Stimulated activated CD4-positive, alpha-beta T cell treated with anti-CD3 and anti-CD28 coated beads, Interleukin-4, amount 100 ng/mL, for 4 hours (primary cell): ENCODE measurements around the gene ZRANB1.
A peak's percentile ranks its signal among the peaks of the same experiment; 100 is the strongest.

Experiments used
- DNase-seq, 2 experiments: peaks; one replicate each; pipeline ENCODE4 v3.0.0-alpha.2; 2020

The ZRANB1 gene

DNA sequence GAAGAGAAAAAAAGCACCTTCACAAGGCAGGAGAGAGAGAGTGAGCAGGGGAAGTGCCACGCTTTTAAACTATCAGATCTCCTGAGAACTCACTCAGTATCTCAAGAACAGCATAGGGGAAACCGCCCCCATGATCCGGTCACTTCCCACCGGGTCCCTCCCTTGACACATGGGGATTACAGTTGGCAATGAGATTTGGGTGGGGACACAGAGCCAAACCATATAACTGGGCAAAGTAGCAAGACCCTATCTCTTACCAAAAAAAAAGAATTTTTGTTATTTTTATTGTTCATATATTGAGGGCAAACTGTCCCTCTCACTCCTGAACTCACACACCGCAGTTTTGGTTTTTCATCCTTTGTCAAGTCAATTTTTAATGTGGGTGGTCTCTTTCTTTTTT is 18.2 kb upstream of the ZRANB1 start:
- no peak for DNase-seq

DNA sequence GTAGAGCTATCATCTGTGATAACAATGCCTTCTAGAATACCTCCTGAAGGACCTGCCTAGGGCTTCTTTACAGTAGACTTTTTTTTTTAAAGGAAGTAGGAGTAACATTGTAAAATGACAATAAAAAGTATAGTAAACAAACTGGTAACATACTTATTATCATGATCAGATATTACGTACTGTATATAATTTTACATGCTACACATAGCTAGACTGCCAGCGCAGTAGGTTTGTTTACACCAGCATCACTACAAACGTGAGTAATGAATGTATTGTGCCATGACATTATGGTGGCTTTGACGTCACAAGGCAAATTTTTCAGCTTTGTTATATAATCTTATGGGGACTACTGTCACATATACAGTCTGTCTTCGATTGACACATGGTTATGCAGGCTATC is 15.4 kb upstream of the ZRANB1 start:
- DNase-seq, result no peak

DNA sequence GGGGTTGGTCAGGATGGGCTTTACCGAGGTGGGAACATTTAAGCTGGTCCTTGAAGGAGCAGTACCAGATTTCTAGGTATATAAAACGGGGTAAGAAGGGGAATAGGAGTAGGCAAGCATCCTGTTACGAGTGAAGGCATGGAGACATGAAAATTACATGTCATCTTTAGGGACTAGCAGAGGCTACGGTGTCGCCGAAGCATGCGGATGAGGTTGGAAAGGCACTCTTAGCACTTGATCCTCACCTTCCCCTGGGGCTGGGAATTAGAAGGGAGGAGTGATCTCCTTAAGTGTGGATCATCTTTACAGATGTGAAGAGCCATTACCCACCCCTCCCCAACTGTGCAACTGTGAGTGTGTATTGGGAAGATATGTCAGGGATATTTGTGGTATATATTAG is 13.8 kb upstream of the ZRANB1 start:
- DNase-seq, result no peak

DNA sequence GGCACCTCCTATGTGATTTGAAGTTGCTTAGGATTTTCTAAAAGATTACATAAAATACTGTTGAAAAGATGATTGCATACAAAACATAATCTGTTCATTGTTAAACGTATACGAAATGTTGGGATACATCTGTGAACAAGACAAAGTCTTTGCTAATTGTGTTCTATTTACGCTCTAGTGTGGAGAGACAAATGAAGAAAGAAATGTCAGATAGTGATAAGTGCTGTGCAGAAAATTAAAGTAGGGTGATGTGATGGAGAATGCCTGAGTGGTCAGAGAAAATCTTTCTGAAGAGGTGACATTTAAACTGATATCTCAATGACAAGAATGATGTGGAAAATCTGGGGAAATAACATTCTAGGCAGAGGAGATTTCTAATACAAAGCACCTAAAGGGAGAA is 13.4 kb upstream of the ZRANB1 start:
- DNase-seq, result no peak

DNA sequence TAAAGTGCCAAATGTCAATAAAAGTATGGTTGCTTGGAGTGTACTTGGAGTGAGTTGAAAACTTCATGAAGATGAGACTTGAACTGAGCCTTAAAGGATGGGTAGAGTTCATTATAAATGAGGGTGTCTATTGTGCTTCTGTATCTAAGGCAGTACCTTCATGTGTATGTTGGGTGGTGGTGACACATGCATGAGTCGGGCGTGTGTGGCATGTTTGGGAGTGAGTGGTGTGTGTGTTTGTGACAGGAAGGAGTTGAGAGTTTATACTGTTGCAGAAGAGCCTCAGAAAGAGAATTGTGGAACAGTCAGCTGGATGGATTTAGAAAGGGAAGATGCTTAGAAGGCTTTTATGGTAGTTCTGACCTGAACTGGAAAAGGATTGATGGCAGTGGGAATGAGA is 6.0 kb upstream of the ZRANB1 start:
- peak in 1 of 2 experiments; percentile 10 for DNase-seq

DNA sequence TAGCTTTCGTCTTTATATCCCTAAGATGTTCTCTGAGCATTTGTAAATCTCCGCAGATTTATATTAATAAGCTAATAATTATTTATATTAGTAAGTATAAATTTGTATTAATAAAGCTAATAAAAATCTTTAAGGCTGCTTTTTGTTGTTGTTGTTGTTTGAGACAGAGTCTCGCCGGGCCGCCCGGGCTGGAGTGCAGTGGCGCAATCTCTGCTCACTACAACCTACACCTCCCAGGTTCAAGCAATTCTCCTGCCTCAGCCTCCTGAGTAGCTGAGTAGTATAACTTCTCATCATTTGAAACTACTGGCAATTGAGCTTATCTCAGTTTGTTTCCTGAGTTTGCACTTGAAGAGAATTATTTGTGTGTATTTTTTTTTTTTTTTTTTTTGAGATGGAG is 5.1 kb upstream of the ZRANB1 start:
- DNase-seq, result no peak

DNA sequence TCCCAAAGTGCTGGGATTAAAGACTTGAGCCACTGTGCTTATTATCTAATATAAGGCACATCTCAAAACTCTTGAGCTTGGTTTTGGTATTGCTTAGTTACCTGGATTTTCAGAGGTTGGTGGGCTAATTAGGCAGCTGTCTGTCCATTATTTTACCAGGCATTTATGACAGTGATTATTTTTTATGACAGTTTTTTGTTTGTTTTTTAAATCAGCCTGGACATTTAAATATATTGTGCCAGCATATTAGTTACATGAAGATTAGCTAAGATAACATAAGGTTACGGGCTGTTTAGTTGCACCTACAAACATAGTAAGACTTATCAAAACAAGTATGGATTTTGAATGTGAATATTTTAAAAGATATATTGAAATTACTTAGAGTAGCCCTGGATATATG is 2.6 kb upstream of the ZRANB1 start:
- DNase-seq, result no peak

DNA sequence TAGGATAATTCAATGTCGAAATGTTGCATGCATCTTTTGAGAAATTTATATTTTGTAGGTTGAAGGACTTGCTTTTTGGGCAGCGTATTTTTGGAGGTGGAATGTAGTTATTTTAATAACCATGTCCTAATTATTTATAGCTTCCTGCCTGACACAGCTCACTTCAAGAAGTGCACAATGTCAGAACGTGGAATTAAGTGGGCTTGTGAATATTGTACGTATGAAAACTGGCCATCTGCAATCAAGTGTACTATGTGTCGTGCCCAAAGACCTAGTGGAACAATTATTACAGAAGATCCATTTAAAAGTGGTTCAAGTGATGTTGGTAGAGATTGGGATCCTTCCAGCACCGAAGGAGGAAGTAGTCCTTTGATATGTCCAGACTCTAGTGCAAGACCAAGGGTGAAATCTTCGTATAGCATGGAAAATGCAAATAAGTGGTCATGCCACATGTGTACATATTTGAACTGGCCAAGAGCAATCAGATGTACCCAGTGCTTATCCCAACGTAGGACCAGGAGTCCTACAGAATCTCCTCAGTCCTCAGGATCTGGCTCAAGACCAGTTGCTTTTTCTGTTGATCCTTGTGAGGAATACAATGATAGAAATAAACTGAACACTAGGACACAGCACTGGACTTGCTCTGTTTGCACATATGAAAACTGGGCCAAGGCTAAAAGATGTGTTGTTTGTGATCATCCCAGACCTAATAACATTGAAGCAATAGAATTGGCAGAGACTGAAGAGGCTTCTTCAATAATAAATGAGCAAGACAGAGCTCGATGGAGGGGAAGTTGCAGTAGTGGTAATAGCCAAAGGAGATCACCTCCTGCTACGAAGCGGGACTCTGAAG is 620 bp downstream of the ZRANB1 start:
- DNase-seq, result no peak

DNA sequence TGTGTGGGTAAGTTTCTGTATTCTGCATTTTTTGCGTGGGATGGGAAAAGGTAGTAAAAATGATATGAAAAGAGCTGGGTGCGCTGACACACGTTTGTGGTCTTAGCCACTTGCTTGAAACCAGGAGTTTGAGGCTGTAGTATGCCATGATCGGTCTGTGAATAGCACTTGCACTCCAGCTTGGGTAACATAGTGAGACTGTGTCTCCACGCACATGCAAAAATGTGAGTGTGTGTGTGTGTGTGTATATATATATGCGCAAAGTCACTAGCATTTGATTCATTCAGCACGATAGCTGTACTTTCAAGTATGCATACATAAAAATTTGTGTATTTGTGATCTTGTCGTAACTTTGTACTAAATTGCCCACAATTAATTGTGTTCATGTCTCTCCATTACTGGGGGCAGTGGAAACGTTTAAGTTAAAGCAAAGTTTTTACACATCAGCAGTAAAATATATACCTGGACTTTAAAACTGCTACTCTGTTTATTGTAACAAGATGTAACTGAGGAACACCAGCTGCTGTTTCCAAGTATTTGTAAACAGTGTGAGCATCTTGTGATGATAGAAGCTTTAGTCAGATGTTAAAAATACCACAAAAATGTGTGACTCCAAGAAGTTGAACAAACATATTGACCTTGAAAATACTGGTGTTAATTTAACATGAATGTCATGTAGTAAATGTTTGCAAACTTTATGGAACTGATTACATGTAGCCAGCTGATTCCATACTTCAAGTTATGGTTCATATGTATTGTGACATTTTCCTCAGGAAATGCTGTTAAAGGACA is 1.6 kb downstream of the ZRANB1 start:
- no peak for DNase-seq

DNA sequence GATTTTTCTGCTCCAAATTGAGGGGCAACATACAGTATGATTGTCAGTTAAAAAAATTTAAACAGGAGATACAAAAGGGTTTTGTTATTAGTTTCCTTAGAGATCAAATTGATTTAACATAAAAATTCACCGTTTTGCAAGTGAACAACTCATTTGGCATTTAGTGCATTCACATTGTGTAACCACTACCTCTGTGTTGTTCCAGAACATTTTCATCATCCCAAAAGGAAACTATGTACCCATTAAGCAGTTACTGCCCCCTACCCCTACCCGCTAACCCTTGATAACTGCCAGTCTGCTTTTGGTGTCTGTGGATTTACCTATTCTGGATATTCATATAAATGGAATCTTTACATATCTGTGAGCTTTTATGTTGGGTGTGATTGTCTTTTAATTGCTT is 3.1 kb downstream of the ZRANB1 start:
- DNase-seq, result no peak

DNA sequence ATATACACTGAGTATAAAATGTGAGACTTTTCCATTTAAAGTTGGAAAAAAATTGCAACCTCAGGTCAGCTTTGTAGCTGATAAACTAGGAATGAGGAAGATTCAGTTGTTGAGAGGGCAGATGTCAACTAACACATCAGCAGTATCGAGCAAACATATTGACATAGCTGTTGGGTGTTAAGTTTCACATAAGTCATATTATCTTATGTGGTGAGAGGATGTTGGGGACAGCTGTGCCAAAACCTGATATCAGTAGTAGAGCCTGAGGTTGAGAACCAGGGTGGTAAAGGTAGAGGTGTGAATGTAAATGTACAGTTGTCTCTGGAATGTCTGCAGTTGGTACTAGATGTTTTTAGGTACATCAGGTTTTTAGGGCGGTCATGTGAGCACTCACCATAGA is 5.0 kb downstream of the ZRANB1 start:
- no peak for DNase-seq

DNA sequence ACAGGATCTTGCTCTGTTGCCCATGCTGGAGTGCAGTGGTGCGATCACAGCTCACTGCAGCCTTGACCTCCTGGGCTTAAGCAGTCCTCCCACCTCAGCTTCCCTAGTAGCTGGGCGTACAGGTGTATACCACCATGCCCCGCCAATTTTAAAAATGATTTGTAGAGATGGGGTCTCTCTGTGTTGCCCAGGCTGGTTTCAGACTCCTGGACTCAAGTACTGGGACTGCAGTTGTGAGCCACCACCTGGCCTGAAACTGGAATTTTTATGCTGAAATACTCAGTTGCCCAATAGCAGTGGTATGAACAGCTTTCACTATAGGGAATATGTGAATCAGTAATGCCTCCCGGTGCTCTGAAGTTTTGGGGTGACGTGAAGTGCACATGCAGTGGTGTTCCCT is 7.6 kb downstream of the ZRANB1 start:
- DNase-seq, result no peak

DNA sequence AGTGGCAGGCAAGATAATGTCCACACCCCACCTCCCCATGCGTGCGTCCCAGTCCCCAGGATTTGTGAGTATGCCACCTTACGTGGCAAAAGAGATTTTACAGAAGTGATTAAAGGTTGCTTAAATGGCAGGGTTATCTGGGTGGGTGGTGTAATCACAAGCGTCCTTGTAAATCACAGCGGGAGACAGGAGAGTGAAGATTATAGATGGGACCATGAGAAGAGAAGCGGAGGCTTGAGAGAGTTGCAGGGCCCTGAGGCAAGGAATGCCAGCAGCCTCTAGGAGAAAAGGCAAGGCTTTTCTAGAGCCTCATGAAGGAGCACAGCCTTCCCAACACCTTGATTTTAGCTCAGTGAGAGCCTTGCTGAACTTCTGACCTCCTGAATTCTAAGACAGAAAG is 10.2 kb downstream of the ZRANB1 start:
- no peak for DNase-seq

DNA sequence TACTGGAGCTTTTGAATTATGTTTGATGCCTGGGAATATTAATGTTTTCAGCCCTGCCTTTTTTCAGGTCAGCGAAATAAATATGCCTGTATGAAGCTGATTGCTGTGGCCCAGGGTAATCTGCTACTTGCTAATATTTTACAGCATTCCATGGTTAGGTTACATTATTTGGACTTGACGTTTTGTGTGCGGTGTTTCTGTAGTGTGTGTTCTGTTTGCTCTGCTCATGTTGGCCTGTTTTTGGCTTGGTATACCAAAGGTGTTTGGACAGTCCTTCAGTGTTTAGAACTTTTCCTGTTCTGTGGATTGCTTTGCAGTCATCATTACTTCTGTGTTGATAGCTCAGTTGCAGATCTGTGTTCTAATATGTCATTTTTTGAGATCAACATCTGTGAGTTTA is 11.5 kb downstream of the ZRANB1 start:
- no peak for DNase-seq

DNA sequence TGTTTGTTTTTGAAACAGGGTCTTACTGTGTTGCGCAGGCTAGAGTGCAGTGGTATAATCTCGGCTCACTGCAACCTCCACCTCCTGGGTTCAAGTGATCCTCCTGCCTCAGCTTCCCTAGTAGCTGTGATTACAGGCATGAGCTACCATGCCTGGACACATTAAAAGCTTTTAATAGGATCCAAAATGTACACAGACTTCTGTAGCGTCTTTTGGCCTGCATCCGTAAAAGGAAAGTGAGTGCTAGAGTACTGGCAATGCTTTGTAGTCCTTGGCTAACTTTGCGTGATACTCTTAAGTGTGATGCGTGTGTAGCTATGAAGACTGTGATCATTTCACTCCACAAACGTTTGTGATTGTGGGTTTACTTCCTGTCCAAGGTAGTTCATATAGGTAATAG is 13.3 kb downstream of the ZRANB1 start:
- DNase-seq, result no peak

DNA sequence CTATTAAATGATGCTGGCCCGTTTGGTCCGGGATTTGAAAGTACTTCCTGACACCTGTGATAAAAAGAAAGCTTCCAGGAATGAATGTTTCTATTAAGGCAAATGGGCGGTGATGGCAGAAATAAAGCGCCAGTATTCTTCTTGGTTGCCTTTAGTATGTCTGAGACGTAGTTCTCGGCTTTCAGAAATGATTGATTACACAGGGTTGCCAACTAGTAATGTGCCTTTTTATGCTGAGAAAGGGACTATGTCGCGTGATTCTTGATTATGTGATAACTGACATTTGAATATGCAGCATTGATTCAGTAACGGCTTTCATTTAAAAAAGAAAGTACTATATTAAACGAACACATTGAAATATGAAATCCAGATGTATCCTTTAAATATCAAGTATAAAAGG is 13.9 kb downstream of the ZRANB1 start:
- no peak for DNase-seq

DNA sequence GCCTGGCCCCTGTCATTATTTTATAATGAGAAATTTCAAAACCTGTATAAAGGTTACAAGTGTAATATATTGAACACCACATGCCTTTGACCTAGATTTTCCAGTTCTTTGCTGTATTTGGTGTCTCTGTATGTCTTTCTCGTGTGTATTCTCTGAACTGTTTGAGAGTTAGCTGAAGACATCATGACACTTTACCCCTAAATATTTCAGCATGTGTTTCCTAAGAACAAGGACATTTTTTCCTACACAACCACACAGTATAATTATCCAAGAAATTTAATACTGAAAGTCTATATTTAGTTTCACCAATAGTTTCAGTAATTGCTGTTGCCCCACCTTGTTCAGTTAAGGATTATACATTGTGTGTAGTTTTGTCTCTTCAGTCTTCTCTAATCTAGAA is 14.8 kb downstream of the ZRANB1 start:
- no peak for DNase-seq

DNA sequence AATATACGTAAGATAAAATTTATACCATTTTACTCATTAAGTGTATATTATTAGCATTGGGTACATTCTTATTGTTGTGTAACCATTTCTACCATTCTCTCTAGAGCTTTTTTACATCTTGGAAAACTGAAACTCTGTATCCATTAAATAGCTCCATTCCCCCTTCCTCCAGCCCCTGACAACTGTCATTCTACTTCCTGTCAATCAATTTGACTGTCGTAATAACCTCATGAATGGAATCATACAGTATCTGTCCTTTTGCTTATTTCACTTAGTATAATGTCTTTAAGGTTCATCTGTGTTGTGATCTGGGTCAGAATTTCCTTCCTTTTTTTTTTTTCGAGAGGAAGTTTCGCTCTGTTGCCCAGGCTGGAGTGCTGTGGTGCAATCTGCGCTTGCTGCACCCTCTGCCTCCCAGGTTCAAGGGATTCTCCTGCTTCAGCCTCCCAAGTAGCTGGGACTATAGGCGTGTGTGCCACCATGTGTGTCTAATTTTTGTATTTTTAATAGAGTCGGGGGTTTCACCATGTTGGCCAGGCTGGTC is 15.6 kb downstream of the ZRANB1 start:
- DNase-seq, result no peak

DNA sequence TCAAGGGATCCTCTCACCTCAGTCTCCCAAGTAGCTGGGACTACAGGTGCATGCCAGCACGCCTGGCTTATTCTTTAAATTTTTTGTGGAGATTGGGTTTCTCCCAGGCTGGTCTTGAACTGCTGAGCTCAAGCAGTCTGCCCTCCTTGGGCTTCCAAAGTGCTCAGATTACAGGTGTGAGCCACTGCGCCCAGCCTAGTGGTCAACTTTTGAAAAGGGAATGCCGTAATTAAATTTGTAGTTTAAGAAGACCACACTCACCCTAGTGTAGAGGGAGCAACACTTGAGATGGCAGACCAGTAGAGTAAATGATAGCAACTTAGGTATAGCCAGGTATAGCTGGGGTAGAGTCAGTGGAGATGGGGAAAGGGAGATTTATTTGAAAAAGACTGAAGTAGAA is 17.6 kb downstream of the ZRANB1 start:
- DNase-seq, result no peak

DNA sequence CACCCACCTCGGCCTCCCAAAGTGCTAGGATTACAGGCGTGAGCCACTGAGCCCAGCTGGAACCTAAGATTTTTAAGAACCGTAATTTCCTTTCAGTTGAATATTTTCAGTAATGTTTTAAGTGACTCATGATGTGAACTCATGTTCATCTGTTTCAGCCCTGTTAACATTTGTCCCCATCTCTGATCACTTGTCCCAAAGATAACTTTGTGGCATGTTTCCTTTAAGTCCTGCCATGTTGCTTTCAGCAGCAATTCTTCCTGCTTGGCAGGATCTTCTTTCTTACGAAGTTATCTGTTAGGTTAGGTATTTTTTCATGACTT is 19.3 kb downstream of the ZRANB1 start:
- DNase-seq, result no peak

DNA sequence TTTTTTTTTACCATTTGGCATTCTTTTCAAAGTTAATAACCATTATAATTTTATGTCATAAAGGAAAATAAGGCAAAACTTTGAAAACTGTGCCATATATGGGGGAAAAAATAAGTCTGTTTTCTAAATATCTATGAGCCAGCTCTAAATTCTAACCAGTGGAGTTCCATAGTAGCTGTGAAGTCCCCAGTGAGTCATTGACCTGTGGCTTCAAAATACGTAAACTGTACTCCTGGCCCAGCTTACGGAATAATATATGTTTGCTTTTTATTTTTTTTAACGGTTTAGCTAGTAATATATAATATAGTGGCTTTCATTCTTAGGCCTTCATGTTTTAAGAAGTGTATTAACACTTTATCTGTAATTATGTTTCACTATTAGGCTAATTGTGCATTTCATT is 20.5 kb downstream of the ZRANB1 start:
- DNase-seq, result no peak

DNA sequence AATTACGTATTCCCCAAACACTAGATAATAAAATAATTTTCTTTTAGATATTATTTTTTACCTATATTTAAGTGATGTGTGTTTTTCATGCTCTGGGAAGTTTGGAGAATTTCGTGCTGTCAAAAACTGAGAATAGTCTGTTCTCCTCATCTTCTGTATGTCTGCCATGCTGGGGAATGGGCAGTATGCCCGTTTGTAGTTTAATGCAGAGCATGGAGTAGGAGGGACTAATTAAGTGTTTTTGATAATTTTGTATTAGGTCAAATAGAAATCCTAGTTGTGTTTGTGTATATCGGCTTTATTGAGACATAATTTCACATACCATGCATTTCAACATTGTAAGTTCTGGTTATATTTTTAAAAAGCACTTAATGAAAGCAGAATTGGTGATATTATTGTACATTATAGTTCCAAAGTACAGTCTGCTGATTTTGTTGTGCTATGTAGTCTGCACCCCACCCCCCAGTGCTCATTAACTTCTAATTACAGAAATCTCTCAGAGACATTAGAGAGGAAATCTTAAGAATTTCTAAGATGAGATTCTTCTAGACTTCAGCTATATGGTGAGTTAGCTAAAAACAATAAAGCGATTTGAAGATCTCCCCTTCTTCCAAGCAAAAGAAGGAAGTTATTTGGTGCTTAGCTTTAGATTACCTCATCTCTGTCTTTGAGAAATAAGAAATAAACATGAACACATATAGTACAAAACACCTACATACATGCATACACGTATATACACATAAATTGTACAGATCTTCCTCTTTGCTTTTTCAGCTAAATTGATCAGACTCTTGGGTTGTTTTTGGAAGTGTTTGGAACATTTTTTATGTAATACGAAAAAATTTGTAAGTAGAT is 22.2 kb downstream of the ZRANB1 start:
- no peak for DNase-seq

DNA sequence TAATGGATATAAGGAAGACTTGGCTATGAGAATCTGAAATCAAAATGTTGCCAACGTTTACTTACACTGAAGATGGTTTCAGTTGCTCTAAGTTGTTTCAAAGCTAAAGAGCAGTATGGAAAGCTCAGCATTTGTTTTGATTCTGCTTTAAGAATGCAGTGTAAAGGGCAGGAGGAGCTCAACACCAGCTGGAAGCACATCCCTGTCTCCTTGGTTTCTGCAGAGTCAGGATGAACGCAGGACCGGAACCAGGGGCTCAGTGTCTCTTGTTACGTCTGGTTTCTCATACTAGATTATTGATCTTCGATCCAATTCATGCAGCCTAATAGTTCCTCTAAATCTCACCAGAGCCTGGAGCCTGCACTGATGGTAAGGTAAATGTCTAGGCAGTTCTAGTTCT is 24.1 kb downstream of the ZRANB1 start:
- DNase-seq, result no peak
